Stimulated activated CD4-positive, alpha-beta T cell treated with anti-CD3 and anti-CD28 coated beads, Interleukin-2, amount 100 ng/mL, for 24 hours (primary cell): ENCODE data around the gene SLCO3A1.
A peak's percentile ranks its signal among the peaks of the same experiment; 100 is the strongest.

Source experiments
- DNase-seq, 2 donors: peaks; one replicate each; pipeline ENCODE4 v3.0.0-alpha.2; 2020

Gene SLCO3A1

GRCh38 chr15:92011611-92012367, 158.3 kb downstream of the SLCO3A1 start:
- peak; percentile 24 to 33 for DNase-seq

GRCh38 chr15:92012368-92012629, 158.8 kb downstream of the SLCO3A1 start:
- DNase-seq: peak in 1 of 2 donors; percentile 12

- DNase-seq: no peak
Observed at GRCh38 chr15:92012881-92013280, 159.4 kb downstream of the SLCO3A1 start.

GRCh38 chr15:92014281-92015030, 160.9 kb downstream of the SLCO3A1 start:
- no peak for DNase-seq

GRCh38 chr15:92017882-92018534, 164.5 kb downstream of the SLCO3A1 start:
- no peak for DNase-seq

- DNase-seq: no peak
Observed at GRCh38 chr15:92018535-92019239, 165.2 kb downstream of the SLCO3A1 start.

- no peak for DNase-seq
Observed at GRCh38 chr15:92019706-92020105, 166.2 kb downstream of the SLCO3A1 start.

- DNase-seq: no peak
Observed at GRCh38 chr15:92020207-92020606, 166.7 kb downstream of the SLCO3A1 start.

- no peak for DNase-seq
Observed at GRCh38 chr15:92020804-92021203, 167.3 kb downstream of the SLCO3A1 start.

GRCh38 chr15:92021792-92022191, 168.3 kb downstream of the SLCO3A1 start:
- no peak for DNase-seq

GRCh38 chr15:92023965-92024364, 170.5 kb downstream of the SLCO3A1 start:
- DNase-seq: no peak

- no peak for DNase-seq
Observed at GRCh38 chr15:92025706-92026270, 172.3 kb downstream of the SLCO3A1 start.

- DNase-seq: no peak
Observed at GRCh38 chr15:92028389-92028724, 174.8 kb downstream of the SLCO3A1 start.

GRCh38 chr15:92029767-92030166, 176.3 kb downstream of the SLCO3A1 start:
- DNase-seq: no peak

- no peak for DNase-seq
Observed at GRCh38 chr15:92033314-92033713, 179.8 kb downstream of the SLCO3A1 start.

GRCh38 chr15:92033723-92034122, 180.2 kb downstream of the SLCO3A1 start:
- DNase-seq: no peak

- no peak for DNase-seq
Observed at GRCh38 chr15:92034227-92034626, 180.7 kb downstream of the SLCO3A1 start.

GRCh38 chr15:92035551-92035950, 182.0 kb downstream of the SLCO3A1 start:
- DNase-seq: no peak

GRCh38 chr15:92035961-92036360, 182.5 kb downstream of the SLCO3A1 start:
- no peak for DNase-seq

GRCh38 chr15:92037491-92037890, 184.0 kb downstream of the SLCO3A1 start:
- DNase-seq: no peak

- no peak for DNase-seq
Observed at GRCh38 chr15:92040350-92040749, 186.8 kb downstream of the SLCO3A1 start.

GRCh38 chr15:92041371-92041770, 187.9 kb downstream of the SLCO3A1 start:
- no peak for DNase-seq

- no peak for DNase-seq
Observed at GRCh38 chr15:92043283-92043682, 189.8 kb downstream of the SLCO3A1 start.
